MM.1S (cell line): ENCODE measurements around the gene MFAP3L.

Source experiments
- EZH2 ChIP-seq: fragments of 300-600 bp; sonication (generic); optimal IDR thresholded peaks from 2 replicates; pipeline ENCODE3; 2017; ENCODE audit warnings: low read depth, mild to moderate bottlenecking, antibody characterized with exemption, low read length, mixed read lengths
- EZH2phosphoT487 ChIP-seq: fragments of 300-600 bp; sonication (generic); IDR thresholded peaks from 2 replicates; pipeline ENCODE4 v1.6.1; 2018; ENCODE audit warnings: antibody characterized with exemption, low read length
- TF ChIP-seq, protein P1 (sequence below): fragments of 300-600 bp; sonication (generic); IDR thresholded peaks from 2 replicates; pipeline ENCODE4 v1.5.1; 2016; ENCODE audit warnings: antibody characterized with exemption, low read length, mixed read lengths

DNA sequence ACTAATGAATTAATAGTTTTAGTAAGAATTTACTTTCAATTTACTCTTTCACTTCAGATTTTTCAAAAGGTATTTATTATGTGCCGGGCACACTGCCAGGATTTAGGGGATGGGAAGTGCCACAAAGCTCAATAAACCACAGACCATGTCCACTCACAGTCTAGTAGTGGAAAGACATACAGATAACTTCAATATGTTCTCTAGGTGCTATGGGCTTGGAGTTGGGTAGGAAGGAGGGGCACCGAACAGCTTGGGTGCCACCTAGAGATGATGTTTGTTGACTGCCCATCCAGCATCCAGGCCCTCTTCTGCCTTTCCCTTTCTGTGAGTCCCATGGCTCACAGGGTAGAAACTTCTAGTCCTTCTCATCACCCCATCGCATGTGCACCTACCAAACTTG, 17.8 kb downstream of the MFAP3L start:
- TF ChIP-seq, protein P1, sequence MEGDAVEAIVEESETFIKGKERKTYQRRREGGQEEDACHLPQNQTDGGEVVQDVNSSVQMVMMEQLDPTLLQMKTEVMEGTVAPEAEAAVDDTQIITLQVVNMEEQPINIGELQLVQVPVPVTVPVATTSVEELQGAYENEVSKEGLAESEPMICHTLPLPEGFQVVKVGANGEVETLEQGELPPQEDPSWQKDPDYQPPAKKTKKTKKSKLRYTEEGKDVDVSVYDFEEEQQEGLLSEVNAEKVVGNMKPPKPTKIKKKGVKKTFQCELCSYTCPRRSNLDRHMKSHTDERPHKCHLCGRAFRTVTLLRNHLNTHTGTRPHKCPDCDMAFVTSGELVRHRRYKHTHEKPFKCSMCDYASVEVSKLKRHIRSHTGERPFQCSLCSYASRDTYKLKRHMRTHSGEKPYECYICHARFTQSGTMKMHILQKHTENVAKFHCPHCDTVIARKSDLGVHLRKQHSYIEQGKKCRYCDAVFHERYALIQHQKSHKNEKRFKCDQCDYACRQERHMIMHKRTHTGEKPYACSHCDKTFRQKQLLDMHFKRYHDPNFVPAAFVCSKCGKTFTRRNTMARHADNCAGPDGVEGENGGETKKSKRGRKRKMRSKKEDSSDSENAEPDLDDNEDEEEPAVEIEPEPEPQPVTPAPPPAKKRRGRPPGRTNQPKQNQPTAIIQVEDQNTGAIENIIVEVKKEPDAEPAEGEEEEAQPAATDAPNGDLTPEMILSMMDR, result peak; percentile 40
- TF ChIP-seq EZH2phosphoT487, result no peak
- TF ChIP-seq EZH2, result no peak
